GM21737 (cell line): ENCODE results near the gene SNAP91.
"Not testable (repeated sequence)": the region's sequence is repeated elsewhere in the genome, so short reads cannot be mapped to it uniquely, and the experiment has no call there.

ENCODE experiments used
- ATAC-seq: cut with Tn5 transposase; IDR thresholded peaks from one replicate; pipeline ENCODE4 v1.9.1; 2021; ENCODE audit warnings: mild to moderate bottlenecking, moderate library complexity; ENCODE audit not compliant: unreplicated experiment

The SNAP91 gene

GRCh38 chr6:83551748-83552147 is 157.2 kb downstream of the SNAP91 start:
- ATAC-seq = not testable (repeated sequence)

- not testable (repeated sequence) for ATAC-seq
Observed at GRCh38 chr6:83550482-83550881, 158.4 kb downstream of the SNAP91 start.

- no peak for ATAC-seq
Observed at GRCh38 chr6:83546636-83547035, 162.3 kb downstream of the SNAP91 start.

GRCh38 chr6:83539678-83540077 is 169.2 kb downstream of the SNAP91 start:
- ATAC-seq = no peak

GRCh38 chr6:83536647-83537589 is 172.0 kb downstream of the SNAP91 start:
- no peak for ATAC-seq

GRCh38 chr6:83536034-83536646 is 172.8 kb downstream of the SNAP91 start:
- ATAC-seq = no peak

GRCh38 chr6:83518816-83519480 is 190.0 kb downstream of the SNAP91 start:
- no peak for ATAC-seq

GRCh38 chr6:83517500-83517899 is 191.4 kb downstream of the SNAP91 start:
- ATAC-seq = no peak

GRCh38 chr6:83514866-83515466 is 193.9 kb downstream of the SNAP91 start:
- ATAC-seq = no peak

- ATAC-seq = no peak
Observed at GRCh38 chr6:83514466-83514865, 194.4 kb downstream of the SNAP91 start.

GRCh38 chr6:83511901-83512681 is 196.8 kb downstream of the SNAP91 start, which contains the start of gene PRSS35:
Gene PRSS35 (plus strand): TSS chr6:83512534. CDS start chr6:83523442, 10,908 bp downstream.
- ATAC-seq = no peak

GRCh38 chr6:83511266-83511665 is 197.6 kb downstream of the SNAP91 start:
- no peak for ATAC-seq

- ATAC-seq = no peak
Observed at GRCh38 chr6:83510791-83511190, 198.1 kb downstream of the SNAP91 start.

GRCh38 chr6:83509441-83509840 is 199.5 kb downstream of the SNAP91 start:
- ATAC-seq = no peak

GRCh38 chr6:83505356-83505755 is 203.5 kb downstream of the SNAP91 start:
- ATAC-seq = no peak
